Frontal cortex (tissue), 4 donors: ENCODE data around the gene ZCWPW2. TPM values are rescaled to one million over a fixed set of nuclear protein-coding genes. Genes with fewer than 3 reads are reported as not detected.

Source experiments
- DNase-seq, 2 donors: peaks; one replicate each; pipeline ENCODE4 v3.0.0; 2012; ENCODE audit warnings: low spot score in 2 of 2
- FAIRE-seq: peaks from 2 replicates; lab custom pipeline; 2012; peaks lifted over from hg19 to GRCh38; lab: Jason Lieb, UNC
- total RNA-seq: library from RNA; depleted of rRNA; stranded (reverse); fragments of >200 nt; gene quantifications from one replicate; pipeline ENCODE4 v1.2.3, GENCODE V29; 2014
- donor health status: control.
- donor health status: control.
- donor health status: control.

The ZCWPW2 gene
- total RNA-seq, 1 donor from 2014 or later = 4.9 TPM

DNA sequence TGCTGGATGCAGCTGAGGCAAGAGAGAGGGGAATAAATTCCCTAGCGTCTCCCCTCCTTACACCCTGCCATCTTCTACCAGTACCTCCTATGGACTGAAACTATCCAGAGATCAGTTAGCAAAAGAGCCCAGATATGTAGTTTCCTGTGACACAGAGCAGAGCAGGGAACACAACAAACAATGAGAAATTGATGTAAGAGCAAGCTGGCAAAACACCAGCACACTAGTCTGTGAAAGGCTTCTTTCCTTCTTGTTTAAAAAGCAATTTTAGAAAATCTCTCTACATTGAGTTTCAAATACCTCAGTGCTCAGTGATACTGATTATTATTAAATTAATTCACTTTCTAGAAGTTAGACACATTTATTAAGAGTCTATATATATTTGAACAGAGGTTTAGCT is 215.7 kb downstream of the ZCWPW2 start:
- FAIRE-seq = no peak
- DNase-seq = no peak

DNA sequence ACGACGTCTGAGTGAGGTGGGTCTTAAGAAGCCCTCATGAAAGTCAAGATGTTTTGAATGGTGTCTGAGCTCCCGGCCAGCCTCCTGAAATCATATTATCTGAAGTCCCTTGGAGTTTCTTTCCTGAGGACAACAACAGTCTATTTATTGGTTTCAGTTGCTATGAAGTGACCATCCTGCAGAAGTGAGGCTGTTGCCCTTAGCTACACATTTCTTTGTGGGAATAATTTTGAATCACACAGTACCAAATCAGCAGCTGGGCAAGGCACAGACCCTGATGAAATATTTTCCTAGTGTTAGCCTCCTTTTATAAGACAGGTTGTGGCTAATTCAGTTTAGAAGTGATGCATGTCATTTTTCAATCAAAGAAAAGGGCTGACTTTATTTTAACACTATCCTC is 220.8 kb downstream of the ZCWPW2 start:
- no peak for DNase-seq
- no peak for FAIRE-seq

DNA sequence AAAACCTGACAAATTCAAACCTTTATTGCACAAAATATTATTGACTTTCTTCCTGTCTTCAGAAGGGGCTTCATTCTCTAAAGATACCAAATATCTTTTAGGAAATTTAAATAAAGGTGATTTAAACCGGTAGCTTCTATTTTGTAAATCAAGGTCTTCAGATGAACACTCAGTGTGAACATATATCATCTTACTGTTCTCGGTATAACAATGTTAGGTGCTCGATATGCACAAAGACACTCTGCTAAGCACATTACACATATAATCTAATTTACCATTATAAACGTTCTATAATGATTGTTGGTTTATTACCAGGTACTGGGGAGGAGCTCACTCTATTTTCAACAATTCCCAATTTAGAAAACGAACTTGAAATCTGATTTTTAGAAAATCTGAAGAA is 225.5 kb downstream of the ZCWPW2 start:
- FAIRE-seq = no peak
- no peak for DNase-seq

DNA sequence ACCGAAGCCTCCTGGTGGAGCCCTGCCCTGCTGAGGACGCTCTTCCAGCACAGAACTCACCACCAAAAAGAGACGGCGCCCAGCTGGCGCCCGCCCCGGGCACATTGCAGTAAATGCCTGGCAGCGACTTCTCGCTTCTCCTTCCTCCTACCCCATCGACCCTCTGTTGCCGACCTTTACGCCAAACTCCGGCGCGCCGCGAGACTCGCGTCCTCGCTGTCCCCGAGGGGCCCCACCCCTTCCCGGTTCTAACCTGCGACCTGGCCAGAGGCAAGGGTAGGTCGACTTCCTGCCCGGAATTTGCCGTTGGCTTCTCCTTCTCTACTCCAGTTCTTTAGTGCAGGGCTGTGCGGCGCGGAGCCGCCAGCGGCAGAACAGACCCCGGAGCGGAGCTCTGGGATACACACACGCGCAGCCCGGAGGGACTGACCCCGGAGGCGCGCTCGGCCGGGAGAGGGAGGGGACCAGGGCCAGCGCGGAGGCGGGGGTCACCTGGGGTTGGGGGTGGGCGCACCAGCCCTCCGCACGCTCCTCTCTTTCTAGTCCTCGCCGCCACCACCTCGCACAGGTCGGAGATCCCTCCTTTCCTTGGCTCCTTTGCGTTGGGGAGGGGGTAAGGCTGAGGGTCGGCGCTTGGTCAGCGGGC is 226.7 kb downstream of the ZCWPW2 start:
- no peak for FAIRE-seq
- peak; percentile 19 for DNase-seq

Other genes starting within 250 kb of the ZCWPW2 start
- gene CMC1, start 107.1 kb upstream of the ZCWPW2 start, total RNA-seq = 4.1 TPM
- gene AZI2, start 103 bp downstream of the ZCWPW2 start, total RNA-seq = 51.0 TPM